ENCODE measurements around the gene RNF144A. TPM values are rescaled to one million over a fixed set of nuclear protein-coding genes. Genes with fewer than 3 reads are reported as not detected.

Gene RNF144A
- total and polyA plus RNA-seq, 2 experiments from 2014 or later = 2.8 to 14.7 TPM

DNA sequence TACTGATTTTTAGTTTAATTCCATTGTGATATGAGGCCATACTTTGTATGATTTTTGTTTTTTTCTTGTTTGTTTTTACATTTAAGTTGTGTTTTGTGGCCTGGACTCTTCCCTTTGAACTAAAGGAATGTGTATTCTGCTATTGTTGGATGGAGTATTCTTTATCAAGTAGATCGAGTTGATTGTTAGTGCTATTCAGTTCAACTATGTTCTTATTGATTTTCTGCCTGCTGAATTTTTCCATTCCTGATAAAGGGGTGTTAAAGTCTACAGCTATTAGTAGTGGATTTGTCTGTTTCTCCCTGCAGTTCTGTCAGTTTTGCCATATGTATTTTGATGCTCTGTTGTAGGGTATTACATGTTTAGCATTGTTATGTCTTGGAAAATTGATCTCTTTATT is 14.5 kb downstream of the RNF144A start:
- Histone ChIP-seq H3K9me2 (ENCODE audit: insufficient read depth) (no peaks in the 10 kb centered on the region; the same call in 1 of the 2 replicates), H3K4me2 (no peak overlapping the region), H3K27ac (ENCODE audit: low read depth) (no peak overlapping the region), H3K4me3 (no peak overlapping the region), H3K27me3 (ENCODE audit: insufficient read depth) (no peaks in the 10 kb centered on the region), H4K20me1 (replicated peaks; ENCODE audit: insufficient read depth) (no peaks in the 10 kb centered on the region), H3K79me2 (replicated peaks; ENCODE audit: insufficient read depth) (peaks cover 3% of the 10 kb centered on the region; the same call in 1 of the 2 replicates), H2AFZ (no peak overlapping the region), H3F3A (replicated peaks; ENCODE audit: low read depth) (no peaks in the 10 kb centered on the region), H3K36me3 (ENCODE audit: insufficient read depth) (no peaks in the 10 kb centered on the region), H3K4me1 (ENCODE audit: insufficient read depth) (peaks cover 12% of the 10 kb centered on the region; the same call in 1 of the 2 replicates)
- DNase-seq (ENCODE audit: low spot score) (no peak), ATAC-seq (no peak)
- Mint-ChIP-seq H3K36me3 (ENCODE audit: low read depth) (peaks cover 4% of the 10 kb centered on the region; the same call in 2 of the 3 replicates), H3K9me3 (no peaks in the 10 kb centered on the region), H3K27me3 (ENCODE audit: insufficient read depth, low read depth, poor library complexity) (no peaks in the 10 kb centered on the region), H3K27ac (no peak overlapping the region), H3K4me3 (no peak overlapping the region), H3K4me1 (peaks cover 29% of the 10 kb centered on the region)
- TF ChIP-seq, protein P1, sequence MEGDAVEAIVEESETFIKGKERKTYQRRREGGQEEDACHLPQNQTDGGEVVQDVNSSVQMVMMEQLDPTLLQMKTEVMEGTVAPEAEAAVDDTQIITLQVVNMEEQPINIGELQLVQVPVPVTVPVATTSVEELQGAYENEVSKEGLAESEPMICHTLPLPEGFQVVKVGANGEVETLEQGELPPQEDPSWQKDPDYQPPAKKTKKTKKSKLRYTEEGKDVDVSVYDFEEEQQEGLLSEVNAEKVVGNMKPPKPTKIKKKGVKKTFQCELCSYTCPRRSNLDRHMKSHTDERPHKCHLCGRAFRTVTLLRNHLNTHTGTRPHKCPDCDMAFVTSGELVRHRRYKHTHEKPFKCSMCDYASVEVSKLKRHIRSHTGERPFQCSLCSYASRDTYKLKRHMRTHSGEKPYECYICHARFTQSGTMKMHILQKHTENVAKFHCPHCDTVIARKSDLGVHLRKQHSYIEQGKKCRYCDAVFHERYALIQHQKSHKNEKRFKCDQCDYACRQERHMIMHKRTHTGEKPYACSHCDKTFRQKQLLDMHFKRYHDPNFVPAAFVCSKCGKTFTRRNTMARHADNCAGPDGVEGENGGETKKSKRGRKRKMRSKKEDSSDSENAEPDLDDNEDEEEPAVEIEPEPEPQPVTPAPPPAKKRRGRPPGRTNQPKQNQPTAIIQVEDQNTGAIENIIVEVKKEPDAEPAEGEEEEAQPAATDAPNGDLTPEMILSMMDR (conservative IDR thresholded peaks at IDR 0.05; ENCODE audit: low read depth in 2 of 2) = no peak
- TF ChIP-seq CREB1 (CRISPR knock-in tag; IDR thresholded peaks at IDR 0.05; ENCODE audit: low read depth) = no peak
- TF ChIP-seq EZH2 (IDR thresholded peaks at IDR 0.05; ENCODE audit: low read depth, unreplicated experiment) = no peak
- TF ChIP-seq POLR2AphosphoS5 (IDR thresholded peaks at IDR 0.05; ENCODE audit: low read depth) = no peak
- TF ChIP-seq ZNF331 (CRISPR knock-in tag; IDR thresholded peaks at IDR 0.05; ENCODE audit: low read depth) = no peak
- TF ChIP-seq ZNF114 (CRISPR knock-in tag; IDR thresholded peaks at IDR 0.05) = no peak
- TF ChIP-seq, protein P2, sequence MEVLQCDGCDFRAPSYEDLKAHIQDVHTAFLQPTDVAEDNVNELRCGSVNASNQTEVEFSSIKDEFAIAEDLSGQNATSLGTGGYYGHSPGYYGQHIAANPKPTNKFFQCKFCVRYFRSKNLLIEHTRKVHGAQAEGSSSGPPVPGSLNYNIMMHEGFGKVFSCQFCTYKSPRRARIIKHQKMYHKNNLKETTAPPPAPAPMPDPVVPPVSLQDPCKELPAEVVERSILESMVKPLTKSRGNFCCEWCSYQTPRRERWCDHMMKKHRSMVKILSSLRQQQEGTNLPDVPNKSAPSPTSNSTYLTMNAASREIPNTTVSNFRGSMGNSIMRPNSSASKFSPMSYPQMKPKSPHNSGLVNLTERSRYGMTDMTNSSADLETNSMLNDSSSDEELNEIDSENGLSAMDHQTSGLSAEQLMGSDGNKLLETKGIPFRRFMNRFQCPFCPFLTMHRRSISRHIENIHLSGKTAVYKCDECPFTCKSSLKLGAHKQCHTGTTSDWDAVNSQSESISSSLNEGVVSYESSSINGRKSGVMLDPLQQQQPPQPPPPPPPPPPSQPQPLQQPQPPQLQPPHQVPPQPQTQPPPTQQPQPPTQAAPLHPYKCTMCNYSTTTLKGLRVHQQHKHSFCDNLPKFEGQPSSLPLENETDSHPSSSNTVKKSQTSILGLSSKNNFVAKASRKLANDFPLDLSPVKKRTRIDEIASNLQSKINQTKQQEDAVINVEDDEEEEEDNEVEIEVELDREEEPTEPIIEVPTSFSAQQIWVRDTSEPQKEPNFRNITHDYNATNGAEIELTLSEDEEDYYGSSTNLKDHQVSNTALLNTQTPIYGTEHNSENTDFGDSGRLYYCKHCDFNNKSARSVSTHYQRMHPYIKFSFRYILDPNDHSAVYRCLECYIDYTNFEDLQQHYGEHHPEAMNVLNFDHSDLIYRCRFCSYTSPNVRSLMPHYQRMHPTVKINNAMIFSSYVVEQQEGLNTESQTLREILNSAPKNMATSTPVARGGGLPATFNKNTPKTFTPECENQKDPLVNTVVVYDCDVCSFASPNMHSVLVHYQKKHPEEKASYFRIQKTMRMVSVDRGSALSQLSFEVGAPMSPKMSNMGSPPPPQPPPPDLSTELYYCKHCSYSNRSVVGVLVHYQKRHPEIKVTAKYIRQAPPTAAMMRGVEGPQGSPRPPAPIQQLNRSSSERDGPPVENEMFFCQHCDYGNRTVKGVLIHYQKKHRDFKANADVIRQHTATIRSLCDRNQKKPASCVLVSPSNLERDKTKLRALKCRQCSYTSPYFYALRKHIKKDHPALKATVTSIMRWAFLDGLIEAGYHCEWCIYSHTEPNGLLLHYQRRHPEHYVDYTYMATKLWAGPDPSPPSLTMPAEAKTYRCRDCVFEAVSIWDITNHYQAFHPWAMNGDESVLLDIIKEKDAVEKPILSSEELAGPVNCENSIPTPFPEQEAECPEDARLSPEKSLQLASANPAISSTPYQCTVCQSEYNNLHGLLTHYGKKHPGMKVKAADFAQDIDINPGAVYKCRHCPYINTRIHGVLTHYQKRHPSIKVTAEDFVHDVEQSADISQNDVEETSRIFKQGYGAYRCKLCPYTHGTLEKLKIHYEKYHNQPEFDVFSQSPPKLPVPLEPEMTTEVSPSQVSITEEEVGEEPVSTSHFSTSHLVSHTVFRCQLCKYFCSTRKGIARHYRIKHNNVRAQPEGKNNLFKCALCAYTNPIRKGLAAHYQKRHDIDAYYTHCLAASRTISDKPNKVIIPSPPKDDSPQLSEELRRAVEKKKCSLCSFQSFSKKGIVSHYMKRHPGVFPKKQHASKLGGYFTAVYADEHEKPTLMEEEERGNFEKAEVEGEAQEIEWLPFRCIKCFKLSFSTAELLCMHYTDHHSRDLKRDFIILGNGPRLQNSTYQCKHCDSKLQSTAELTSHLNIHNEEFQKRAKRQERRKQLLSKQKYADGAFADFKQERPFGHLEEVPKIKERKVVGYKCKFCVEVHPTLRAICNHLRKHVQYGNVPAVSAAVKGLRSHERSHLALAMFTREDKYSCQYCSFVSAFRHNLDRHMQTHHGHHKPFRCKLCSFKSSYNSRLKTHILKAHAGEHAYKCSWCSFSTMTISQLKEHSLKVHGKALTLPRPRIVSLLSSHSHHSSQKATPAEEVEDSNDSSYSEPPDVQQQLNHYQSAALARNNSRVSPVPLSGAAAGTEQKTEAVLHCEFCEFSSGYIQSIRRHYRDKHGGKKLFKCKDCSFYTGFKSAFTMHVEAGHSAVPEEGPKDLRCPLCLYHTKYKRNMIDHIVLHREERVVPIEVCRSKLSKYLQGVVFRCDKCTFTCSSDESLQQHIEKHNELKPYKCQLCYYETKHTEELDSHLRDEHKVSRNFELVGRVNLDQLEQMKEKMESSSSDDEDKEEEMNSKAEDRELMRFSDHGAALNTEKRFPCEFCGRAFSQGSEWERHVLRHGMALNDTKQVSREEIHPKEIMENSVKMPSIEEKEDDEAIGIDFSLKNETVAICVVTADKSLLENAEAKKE (CRISPR knock-in tag; IDR thresholded peaks at IDR 0.05) = no peak
- TF ChIP-seq JUNB (IDR thresholded peaks at IDR 0.05; ENCODE audit: unreplicated experiment) = no peak
- TF ChIP-seq, protein P3, sequence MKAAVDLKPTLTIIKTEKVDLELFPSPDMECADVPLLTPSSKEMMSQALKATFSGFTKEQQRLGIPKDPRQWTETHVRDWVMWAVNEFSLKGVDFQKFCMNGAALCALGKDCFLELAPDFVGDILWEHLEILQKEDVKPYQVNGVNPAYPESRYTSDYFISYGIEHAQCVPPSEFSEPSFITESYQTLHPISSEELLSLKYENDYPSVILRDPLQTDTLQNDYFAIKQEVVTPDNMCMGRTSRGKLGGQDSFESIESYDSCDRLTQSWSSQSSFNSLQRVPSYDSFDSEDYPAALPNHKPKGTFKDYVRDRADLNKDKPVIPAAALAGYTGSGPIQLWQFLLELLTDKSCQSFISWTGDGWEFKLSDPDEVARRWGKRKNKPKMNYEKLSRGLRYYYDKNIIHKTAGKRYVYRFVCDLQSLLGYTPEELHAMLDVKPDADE (IDR thresholded peaks at IDR 0.05) = no peak
- TF ChIP-seq, protein P4, sequence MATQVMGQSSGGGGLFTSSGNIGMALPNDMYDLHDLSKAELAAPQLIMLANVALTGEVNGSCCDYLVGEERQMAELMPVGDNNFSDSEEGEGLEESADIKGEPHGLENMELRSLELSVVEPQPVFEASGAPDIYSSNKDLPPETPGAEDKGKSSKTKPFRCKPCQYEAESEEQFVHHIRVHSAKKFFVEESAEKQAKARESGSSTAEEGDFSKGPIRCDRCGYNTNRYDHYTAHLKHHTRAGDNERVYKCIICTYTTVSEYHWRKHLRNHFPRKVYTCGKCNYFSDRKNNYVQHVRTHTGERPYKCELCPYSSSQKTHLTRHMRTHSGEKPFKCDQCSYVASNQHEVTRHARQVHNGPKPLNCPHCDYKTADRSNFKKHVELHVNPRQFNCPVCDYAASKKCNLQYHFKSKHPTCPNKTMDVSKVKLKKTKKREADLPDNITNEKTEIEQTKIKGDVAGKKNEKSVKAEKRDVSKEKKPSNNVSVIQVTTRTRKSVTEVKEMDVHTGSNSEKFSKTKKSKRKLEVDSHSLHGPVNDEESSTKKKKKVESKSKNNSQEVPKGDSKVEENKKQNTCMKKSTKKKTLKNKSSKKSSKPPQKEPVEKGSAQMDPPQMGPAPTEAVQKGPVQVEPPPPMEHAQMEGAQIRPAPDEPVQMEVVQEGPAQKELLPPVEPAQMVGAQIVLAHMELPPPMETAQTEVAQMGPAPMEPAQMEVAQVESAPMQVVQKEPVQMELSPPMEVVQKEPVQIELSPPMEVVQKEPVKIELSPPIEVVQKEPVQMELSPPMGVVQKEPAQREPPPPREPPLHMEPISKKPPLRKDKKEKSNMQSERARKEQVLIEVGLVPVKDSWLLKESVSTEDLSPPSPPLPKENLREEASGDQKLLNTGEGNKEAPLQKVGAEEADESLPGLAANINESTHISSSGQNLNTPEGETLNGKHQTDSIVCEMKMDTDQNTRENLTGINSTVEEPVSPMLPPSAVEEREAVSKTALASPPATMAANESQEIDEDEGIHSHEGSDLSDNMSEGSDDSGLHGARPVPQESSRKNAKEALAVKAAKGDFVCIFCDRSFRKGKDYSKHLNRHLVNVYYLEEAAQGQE (IDR thresholded peaks at IDR 0.05; ENCODE audit: unreplicated experiment) = no peak
- TF ChIP-seq STAT1 (IDR thresholded peaks at IDR 0.05; ENCODE audit: unreplicated experiment) = no peak
- no peak for TF ChIP-seq NANOG (IDR thresholded peaks at IDR 0.05; ENCODE audit: borderline replicate concordance)
- TF ChIP-seq EZH2phosphoT487 (IDR thresholded peaks at IDR 0.05; ENCODE audit: unreplicated experiment) = no peak
